HK-2 (cell line): ENCODE data around the gene PROKR2.

Experiments used
- DNase-seq: peaks from one replicate; pipeline ENCODE4 v3.0.0-alpha.2; 2018; ENCODE audit not compliant: unreplicated experiment

Gene PROKR2

DNA sequence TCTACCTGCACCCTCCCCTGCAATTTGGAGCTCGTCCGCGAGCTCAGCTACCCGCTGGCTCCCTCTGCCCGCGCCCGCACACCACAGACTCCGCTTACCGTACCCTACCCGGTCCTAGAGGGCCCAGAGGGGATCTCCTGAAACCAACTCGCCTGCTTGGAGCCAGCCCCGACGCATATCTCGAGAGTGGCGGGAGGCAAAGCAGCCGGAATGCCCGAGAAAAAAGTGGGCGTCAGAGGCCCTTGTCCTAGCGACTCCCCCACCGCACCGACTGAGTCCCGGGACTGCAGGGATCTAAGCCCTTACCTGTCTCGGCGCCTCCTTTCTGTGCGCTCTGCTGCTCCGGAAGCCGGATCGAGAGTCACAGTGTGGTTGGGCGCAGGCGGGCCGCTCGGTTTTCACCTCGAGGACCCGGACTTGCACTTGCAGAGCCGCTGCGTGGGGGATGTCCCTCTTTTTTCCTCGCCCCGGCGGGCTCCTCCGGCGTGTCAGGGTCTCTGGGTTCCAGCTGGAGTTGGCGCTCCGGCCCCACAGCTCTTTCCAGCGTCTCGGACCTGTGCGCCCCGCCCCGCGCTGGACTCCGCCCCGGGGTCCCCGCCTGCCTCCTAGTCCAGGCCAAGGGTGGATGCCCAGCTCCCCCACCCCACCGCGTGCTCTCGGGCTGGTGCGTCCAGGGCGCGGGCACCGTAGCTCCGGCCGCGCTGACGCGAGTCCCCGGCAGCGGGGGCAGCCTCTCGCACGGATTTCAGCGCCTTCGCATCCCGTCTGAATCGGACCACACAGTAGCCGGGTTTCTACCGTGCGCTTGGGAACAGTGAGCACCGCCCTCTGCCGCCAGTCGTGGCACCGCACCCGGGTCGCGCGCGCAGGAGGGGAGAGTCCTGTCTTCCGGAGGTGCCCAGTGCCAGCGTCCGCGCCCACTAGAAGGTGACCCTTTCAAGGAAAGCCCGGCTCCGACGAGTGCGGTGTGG is at the start of gene PROKR2:
PROKR2 (minus strand) TSS at position 767 of the 971 bp plus-strand sequence. CDS start 2,585 bp downstream, outside the sequence.
- DNase-seq, result no peak

DNA sequence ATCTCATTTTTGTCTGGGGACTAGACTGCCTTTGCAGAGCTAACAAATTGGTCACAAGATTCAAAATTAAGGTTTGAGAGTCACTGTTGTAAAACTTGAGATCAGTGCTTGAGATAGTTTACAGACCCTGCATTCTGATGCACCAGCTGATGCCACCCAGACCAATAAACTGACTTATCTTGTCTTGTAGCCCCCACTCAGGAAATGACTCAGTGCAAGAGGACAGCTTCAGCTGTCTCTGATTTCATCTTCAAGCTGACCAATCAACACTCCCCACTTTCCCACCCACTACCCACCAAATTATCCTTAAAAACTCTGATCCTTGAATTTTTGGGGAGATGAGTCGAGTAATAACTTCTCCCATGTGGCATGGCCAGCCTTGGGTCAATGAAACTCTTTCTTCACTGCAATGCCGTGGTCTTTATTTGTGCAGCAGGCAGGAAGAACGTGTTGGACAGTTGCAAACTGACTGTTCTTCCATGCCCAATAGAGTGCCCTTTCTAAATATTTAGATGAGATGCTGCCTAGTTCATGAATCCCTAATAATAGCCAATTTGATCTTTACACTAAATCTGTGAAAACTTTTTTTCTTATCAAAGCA is 48.3 kb upstream of the PROKR2 start:
- no peak for DNase-seq

DNA sequence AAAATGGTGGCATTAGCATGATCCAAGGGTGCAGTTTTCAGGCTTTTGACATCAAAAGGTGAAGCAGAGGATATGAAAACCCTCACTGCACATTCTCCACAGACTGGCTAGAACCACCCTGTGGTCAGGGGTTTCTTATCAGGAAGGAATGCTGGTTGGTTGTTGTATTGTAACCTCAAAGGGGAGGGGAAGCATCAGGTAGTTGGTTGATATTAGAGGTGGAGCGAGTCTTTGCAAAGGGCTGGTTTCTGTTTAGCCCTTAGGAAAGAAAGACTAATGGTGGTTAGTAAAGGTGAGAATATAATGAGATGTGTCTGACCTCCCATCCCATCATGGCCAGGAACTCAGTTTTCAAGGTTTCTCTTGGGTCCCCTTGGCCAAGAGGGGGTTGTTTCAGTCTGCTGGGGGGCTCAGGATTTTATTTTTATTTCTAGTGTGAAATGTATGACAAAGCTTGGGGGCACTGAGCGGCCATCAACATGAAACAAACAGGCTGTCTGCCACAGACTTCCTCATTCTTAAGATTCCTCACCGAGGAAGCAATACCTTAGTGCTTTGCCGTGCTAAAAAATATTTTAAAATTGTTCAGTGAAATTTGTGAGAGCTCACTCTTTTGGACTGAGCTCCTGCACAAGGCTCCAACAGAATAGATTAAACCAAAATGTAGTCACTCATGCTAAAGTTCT is 47.5 kb upstream of the PROKR2 start:
- no peak for DNase-seq

DNA sequence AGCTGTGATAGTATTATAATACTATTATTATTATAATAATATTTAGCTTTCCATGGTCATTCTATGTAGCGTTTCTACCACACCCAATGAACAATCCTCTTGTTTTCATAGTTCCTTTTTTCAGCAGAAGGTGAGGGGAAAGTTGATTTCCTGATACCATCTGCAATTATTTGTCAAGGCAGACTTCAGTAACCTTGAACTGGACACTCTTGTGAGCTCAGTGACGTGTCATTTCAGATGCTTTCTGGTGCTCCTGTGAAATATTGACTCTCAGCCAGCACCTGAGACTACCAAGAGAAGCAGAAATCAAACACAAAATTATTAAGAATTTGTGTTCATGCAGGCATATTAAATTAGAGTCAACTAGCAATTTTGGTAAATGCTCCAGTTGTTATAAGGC is 46.0 kb upstream of the PROKR2 start:
- DNase-seq, result no peak

DNA sequence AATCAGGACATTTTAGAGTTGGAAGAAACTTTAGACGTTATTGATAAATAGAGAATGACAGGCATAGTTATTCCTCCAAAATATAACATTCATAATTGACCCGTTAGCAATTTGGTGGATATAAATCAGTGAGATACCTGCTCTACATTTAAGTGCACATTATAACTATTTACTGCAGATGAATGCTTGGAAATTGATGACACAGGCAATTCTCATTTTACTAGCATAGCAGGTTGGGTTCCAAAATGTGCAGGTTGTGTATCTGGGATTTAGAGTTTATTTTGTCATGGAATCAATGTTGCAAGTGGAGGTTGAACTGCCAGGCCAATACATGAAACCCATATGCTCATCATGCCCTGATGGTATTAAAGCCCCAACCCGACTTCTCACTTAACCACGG is 44.4 kb upstream of the PROKR2 start:
- no peak for DNase-seq

DNA sequence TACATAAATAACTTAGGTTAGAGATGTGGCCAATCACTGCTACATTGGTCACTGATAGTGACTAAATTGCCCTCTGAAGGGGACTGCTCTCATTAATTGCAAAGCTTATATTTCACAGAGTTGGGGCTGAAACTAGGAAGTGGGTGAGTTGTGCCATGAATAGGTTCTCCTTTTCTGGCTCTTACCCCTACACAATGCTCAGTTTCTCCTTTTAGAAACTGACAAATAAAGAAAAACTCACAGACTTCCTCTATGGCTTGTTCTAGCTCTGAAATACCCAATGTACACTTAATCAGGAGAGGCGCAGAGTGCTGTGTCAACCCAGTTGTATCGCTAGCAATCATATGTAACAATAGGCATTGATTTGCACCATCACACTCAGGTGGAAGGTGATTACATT is 41.2 kb upstream of the PROKR2 start:
- DNase-seq, result no peak

DNA sequence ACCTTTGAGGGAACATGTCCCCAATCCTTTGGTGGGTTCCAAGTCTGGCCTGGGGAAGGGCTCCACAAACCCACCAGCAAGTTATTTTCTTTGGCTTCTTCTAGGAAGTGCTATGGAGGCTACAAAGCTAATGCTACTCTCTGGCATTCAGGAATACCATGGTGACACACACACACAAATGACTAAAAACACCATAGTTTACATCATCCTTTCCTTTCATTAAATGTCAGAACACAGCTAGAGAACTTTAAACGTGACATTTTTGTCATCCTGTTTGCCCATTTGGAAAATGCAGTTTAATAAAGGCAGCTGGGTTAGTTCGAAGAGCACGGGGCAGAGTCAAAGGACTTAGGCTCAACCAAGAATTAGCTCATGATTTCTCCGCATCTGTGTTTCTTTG is 40.2 kb upstream of the PROKR2 start:
- DNase-seq, result no peak

DNA sequence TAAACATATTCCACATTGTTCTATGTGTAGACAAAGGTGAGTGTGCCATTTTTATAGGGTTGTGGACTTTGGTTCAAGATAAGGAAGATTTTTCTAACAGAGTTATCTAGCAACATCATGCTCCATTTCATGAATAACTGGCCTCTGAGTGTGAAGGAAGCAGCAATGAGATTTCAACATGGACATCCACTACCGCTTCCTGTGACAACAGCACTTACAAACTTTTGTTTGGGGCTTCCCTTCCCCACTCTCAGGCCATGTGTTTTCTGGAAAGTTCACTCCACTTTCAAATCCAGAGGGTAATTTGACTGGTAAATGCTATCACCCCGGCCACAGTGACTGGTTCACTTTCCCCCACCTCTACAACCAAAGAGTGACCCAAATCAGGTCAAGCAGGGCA is 38.1 kb upstream of the PROKR2 start:
- DNase-seq, result no peak

DNA sequence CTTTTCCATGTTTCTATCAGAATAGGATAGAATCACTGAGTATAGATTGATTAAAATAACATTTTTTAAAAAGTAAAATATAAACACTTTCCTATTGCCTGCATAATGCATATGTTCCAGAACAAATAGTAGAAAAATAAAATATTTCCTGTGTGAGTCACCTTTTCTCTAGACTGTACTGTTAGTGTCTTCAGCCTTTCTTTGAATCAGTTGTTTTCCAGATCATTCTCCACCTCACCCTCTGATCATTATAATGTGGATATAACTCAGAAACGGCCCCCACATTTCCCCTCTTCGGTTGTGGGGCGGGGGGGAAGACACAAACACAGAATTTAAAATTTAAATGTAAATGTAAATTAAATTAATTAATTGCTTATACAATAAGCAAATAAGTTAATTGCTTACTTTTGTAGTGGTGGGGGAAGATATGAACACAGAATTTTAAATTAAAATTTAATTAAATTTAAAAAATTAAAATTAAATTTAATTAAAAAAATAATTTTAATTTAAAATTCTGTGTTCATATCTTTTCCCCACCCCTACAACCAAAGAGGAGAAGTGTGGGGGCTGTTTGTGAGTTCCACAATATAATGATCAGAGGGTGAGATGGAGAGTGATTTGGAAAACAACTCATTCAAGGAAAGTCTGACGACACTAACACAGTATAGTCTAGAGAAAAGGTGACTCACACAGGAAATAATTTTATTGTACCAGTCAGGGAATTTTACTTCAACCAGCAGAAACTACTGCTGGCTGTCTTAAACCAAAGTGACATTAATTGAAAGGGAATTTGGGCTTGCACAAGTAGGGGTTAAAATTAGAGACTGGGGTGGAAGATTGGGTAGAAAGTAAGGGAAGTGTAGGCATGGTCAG is 37.1 kb upstream of the PROKR2 start:
- DNase-seq, result no peak

DNA sequence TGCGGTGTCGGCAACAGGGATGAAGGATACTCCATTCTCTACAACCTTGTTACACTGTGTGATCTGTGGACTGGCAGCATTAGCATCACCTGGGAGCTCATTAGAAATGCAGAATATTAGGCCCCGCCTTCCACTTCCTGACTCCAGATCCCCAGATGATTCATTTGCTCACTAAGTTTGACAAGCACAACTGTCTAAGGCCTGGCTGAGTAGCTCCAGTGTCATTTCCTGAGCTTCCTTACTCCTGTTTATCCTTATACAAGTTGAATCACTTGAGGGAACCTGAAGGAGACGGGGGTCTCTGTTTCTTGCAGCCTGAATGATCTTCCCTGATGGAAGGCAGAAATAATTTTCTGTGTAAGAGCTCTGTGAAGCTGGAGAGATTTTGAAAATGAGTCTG is 32.7 kb upstream of the PROKR2 start:
- no peak for DNase-seq

DNA sequence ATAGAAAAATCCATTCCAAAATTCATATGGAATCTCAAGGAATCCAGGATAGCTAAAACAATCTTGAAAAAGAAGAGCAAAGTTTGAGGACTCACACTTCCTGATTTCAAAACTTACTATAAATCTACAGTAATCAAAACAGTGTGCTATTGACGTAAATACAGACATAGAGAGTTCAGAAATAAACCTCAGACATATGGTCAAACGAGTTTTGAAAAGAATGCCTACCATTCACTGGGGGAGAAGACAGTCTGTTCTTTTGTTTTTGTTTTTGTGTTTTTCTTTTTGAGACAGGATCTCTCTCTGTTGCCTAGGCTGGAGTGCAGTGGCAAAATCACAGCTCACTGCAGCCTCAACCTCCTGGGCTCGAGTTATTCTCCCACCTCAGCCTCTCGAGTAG is 25.3 kb upstream of the PROKR2 start:
- DNase-seq, result no peak

DNA sequence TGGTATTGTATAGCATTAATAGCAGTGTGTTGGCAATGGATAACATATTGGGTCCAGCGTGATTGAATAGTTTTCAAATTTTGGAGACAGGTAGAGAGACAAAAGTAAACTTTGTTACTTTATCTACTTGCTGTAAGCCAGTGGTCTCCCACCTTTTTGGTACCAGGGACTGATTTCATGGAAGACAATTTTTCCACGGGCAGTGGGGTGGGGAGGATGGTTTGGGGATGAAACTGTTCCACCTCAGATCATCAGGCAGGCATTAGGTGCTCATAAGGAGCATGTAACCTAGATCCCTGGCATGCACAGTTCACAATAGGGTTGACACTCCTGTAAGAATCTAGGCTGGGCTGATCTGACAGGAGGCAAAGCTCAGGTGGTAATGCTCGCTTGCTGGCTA is 14.6 kb upstream of the PROKR2 start:
- DNase-seq, result no peak

DNA sequence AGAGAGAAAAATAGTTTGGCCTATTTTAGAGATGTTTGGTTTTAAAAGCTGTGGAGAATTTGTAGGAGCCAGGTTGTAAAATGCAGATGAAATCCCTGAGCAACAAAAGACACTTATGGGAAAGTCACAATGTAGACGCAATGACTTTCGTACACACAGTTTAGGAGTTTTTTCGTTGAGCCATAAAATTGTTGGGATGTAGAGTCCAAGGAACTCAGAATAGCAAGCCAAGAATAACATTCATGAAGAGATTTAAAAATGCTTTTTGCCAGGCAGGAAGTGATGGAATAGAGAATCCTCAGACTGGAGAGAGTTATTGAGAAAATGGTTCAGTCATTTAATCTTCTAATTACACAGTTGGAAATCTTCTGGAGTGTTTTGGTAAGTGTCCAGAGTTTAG is 11.5 kb upstream of the PROKR2 start:
- DNase-seq, result no peak

DNA sequence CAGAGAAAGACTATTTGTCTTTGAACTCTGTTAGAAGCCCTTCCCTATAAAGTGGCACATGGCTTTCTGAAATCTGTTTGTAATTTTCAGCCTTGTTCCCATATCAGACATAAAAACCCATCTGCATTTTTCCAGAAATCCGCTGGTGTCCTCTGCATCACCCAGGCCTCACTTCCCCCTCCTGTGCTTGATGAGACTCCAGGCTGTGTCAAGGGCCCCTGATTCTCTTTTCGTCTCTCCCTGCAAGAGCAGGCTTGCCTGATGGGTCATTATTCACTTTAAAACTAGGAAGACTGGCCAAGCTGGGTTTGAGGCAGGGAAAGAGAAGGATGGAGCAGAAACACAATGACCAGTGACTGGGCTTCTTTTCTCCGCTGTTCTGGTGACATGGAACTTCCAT is 10.6 kb upstream of the PROKR2 start:
- no peak for DNase-seq

DNA sequence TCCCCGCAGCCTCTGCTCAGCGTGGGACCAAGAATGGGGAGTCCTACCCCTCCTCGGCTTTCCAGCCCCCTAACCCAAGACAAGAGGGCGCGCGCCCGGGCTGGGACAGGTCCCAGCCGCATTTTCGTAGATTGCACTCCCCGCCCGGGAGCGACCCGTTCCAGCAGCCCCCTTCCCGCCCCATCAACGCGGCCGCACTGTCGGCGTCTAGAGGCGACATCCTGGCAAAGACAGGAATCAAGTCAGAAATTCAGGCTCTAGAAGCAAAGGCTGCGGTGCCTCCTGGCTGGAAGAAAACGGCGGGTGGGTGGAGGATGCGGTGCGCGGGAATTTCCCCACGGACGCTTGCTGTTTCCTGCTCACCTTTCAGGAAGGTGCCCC is 957 bp downstream of the PROKR2 start:
- no peak for DNase-seq

DNA sequence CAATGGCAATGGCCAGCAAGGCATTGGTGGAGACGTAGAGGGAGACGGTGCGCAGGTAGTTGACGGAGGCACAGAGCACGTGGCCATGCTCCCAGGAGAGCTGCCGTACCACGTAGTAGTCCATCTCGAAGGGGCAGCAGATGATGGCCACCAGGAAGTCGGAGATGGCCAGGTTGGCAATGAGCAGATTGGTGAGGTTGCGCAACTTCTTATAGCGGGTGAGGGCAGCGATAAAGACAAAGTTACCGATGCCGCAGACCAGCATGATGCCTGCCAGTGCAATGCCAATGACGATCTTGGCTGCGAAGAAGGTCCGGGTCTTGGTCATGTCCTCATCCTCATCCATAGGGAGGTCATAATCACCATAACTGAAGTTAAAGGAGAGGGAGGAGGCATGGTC is 2.8 kb downstream of the PROKR2 start:
- DNase-seq, result no peak

DNA sequence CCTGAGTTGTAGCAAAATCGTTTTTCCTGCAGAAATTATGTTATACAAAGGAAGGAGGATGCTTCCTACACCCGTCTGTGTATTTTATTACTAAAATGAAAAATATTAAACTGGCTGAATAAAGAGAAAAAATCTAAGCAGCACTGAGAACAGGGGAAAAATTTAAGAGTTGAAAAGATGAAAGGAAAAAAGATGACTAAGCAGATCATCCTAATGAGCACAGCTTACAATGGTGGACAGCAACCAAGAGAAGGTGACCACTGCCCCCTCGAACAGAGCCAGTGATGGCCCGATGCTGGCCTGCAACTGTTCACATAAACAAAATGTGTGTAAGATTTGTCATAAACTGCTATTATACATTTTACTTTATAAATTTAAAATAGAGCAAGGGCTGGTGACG is 4.2 kb downstream of the PROKR2 start:
- no peak for DNase-seq

DNA sequence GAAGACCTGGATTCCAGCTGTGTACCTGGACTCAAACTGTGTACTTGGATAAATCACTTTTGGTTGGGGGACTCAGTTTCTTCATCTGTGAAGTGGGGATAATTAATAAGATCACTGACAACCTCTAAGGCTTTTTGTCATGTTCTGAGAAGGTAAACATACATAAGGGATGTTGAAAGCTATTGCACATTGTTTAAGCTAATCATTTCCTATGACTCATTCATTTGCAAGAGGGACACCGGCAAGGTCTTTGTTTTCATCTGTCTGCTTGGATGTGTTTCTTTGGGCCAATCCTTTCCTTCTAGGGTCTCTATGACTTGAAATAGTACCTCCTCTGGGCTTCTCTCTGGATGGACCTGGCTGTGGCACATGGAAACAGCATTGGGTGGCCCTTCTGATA is 6.8 kb downstream of the PROKR2 start:
- DNase-seq, result no peak

DNA sequence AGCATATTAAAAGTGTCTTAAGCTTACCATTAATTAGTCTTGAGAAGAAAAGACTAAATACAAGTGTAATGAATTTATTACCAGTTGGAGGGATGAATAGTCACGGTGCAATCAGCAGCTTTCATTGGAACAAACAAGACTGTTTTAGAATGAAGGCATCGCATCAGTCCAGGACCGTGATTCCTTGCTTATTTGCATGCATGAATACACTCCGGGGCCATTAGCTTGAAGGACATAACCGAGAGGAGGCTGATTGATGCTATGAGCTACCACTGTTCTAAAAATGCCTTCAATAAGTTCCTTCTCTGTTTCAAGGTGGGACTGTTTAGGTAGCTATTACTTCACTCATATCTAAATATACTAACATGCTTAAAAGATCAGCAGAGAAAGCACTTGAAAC is 17.9 kb downstream of the PROKR2 start:
- DNase-seq, result no peak

DNA sequence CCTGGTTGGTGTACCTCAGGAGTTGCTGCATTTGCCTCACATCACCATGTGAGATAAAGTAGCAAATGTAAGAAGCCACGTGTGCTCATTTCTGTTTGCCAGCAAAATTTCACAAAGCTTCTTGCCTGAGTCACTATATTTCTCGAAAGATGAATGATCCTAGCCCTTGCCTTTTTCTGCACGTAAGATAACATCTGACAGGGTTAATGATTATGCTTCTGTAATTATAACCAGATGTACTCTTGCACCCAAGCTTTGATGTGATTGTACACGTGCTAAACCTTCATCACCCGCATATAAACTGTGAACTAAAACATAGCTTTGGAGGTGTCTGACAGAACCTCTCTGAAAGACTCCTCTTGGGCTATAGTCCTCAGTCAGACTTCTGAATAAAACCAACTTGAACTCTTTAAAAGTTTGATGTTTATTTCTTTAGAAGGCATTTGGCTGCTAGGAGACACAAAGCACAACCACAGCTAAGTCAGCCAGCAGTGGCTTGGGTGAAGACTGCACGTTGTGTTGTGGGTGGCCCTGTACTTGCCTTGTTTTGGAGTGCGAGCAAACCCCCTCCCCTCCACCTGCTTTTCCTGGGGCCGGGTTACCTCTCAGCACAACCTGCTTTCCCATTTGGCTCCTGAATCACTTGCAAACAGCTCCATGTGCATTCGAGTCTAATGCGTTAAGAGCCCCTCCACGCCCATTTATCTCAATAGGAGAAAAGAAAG is 19.3 kb downstream of the PROKR2 start:
- no peak for DNase-seq

DNA sequence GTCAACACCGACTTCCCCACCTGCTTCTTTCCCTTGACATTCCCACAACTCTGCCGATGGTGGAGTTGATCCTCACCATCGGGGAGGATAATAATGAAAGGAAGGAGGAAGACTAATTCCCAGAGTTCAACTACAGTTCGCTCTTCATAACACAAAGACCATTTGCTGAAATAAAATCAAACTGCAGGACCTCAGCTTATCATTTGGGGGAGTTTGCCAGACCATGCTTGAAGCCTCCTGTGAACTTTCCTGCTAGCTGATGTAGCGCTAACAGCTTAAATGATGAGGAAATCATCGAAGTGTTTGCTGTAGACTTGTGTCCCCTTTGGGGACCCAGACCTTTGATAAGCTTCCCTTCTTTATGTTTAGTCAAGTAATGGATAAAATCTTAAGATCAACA is 26.2 kb downstream of the PROKR2 start:
- DNase-seq, result no peak
